Parathyroid adenoma (tissue), 2 donors: ENCODE results near the gene CFH.

ENCODE experiments used
- H2AFZ ChIP-seq: fragments of 300-600 bp; sonication (generic); one replicate; pipeline ENCODE4 v1.7.0; 2017; ENCODE audit warnings: antibody characterized with exemption, mild to moderate bottlenecking
- H3K27ac ChIP-seq: fragments of 300-600 bp; sonication (generic); one replicate; pipeline ENCODE4 v1.7.0; 2017
- H3K27me3 ChIP-seq: fragments of 300-600 bp; sonication (generic); one replicate; pipeline ENCODE4 v1.7.0; 2017; ENCODE audit warnings: low read length; ENCODE audit not compliant: control insufficient read depth, insufficient read depth
- H3K36me3 ChIP-seq: fragments of 300-600 bp; sonication (generic); one replicate; pipeline ENCODE4 v1.7.0; 2017; ENCODE audit warnings: low read length; ENCODE audit not compliant: control insufficient read depth, insufficient read depth
- H3K4me1 ChIP-seq: fragments of 300-600 bp; sonication (generic); one replicate; pipeline ENCODE4 v1.7.0; 2017; ENCODE audit warnings: control low read depth
- H3K4me2 ChIP-seq: fragments of 300-600 bp; sonication (generic); one replicate; pipeline ENCODE4 v1.7.0; 2017; ENCODE audit warnings: low read length
- H3K4me3 ChIP-seq: fragments of 300-600 bp; sonication (generic); one replicate; pipeline ENCODE4 v1.7.0; 2017; ENCODE audit warnings: low read depth, low read length
- H3K79me2 ChIP-seq: fragments of 300-600 bp; sonication (generic); one replicate; pipeline ENCODE4 v1.7.0; 2017; ENCODE audit warnings: control low read depth
- H3K9ac ChIP-seq: fragments of 300-600 bp; sonication (generic); one replicate; pipeline ENCODE4 v1.7.0; 2017; ENCODE audit warnings: mild to moderate bottlenecking
- H3K9me3 ChIP-seq: fragments of 300-600 bp; sonication (generic); one replicate; pipeline ENCODE4 v1.7.0; 2017; ENCODE audit warnings: low read length; ENCODE audit not compliant: control insufficient read depth
- TF ChIP-seq, protein P1 (sequence below): fragments of 300-600 bp; sonication (generic); IDR thresholded peaks from one replicate; pipeline ENCODE4 v1.7.0; 2017; ENCODE audit warnings: antibody characterized with exemption, mild to moderate bottlenecking
- donor health status: primary hyperparathyroidism.

CFH gene

DNA sequence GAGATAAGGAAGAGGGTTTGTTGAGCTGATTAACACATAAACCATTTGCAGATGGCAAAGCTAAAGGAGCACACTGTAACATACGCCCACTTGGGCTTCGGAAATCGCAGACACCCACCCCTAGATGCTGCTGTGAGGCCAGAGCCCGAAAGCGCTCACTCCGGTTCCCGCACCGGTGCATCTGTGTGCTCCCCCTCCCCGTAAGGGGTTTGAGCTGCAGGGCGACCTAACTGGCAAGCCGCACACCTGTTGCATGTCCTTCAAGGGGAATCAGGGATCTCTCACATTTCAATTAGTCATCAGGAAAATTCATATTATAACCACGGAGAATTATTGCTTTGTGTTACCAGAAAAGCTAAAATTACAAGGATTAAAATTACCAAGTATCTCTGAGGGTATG is 1.4 kb upstream of the CFH start:
- no peak overlapping the region for H3K4me2 ChIP-seq
- H3K4me3 ChIP-seq: no peak overlapping the region
- no peaks in the 10 kb centered on the region for H3K79me2 ChIP-seq
- H3K27me3 ChIP-seq: no peaks in the 10 kb centered on the region
- no peak overlapping the region for H3K27ac ChIP-seq
- no peak overlapping the region for H2AFZ ChIP-seq
- no peaks in the 10 kb centered on the region for H3K4me1 ChIP-seq
- no peaks in the 10 kb centered on the region for H3K9me3 ChIP-seq
- no peak overlapping the region for H3K9ac ChIP-seq
- TF ChIP-seq, protein P1, sequence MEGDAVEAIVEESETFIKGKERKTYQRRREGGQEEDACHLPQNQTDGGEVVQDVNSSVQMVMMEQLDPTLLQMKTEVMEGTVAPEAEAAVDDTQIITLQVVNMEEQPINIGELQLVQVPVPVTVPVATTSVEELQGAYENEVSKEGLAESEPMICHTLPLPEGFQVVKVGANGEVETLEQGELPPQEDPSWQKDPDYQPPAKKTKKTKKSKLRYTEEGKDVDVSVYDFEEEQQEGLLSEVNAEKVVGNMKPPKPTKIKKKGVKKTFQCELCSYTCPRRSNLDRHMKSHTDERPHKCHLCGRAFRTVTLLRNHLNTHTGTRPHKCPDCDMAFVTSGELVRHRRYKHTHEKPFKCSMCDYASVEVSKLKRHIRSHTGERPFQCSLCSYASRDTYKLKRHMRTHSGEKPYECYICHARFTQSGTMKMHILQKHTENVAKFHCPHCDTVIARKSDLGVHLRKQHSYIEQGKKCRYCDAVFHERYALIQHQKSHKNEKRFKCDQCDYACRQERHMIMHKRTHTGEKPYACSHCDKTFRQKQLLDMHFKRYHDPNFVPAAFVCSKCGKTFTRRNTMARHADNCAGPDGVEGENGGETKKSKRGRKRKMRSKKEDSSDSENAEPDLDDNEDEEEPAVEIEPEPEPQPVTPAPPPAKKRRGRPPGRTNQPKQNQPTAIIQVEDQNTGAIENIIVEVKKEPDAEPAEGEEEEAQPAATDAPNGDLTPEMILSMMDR: no peak
- H3K36me3 ChIP-seq: no peaks in the 10 kb centered on the region

DNA sequence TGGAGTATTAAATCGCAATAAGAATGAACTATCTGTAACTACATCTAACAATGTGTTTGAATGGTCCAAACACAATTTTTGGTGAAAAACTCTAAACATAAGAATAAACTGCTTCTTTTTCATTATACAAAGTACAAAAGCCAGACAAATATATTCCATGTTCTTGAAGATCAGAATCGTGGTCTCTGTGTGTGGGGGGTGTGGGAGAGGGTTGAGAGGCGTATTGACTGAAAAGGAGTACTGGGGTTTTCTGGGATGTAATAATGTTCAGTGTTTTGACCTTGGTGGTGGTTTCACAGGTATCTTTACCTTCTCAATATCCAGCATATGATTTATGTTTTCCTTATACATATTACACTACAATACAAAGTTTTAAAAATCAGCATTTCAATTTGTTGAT is 764 bp upstream of the CFH start:
- no peak overlapping the region for H3K4me2 ChIP-seq
- H3K4me3 ChIP-seq: no peak overlapping the region
- no peak overlapping the region for H3K9ac ChIP-seq
- no peak overlapping the region for H2AFZ ChIP-seq
- H3K79me2 ChIP-seq: no peaks in the 10 kb centered on the region
- H3K9me3 ChIP-seq: no peaks in the 10 kb centered on the region
- no peaks in the 10 kb centered on the region for H3K36me3 ChIP-seq
- TF ChIP-seq, protein P1: no peak
- no peaks in the 10 kb centered on the region for H3K4me1 ChIP-seq
- no peaks in the 10 kb centered on the region for H3K27me3 ChIP-seq
- no peak overlapping the region for H3K27ac ChIP-seq

DNA sequence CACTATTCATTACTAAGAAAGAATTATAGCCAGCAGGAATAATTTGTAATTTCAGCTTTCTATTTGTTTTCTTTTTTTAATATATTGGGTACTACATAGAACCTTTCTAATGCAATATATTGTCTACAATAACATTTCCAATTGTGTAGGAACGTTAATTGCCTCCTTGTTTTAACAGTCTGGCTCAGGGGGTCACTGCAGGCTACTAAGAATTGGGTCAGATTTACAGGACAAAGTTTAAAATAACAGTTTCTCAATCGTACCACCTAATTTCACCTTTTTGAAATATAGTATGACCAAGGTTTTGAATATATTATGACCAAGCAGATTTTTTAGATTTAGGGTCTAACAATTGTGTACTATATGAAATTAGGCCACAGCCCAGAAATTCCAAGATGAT is 2.4 kb downstream of the CFH start:
- Histone ChIP-seq H3K27me3 (no peaks in the 10 kb centered on the region), H3K9ac (no peak overlapping the region), H3K36me3 (no peaks in the 10 kb centered on the region), H3K9me3 (no peaks in the 10 kb centered on the region), H2AFZ (no peak overlapping the region), H3K79me2 (no peaks in the 10 kb centered on the region), H3K4me3 (no peak overlapping the region), H3K4me1 (no peaks in the 10 kb centered on the region), H3K4me2 (no peak overlapping the region), H3K27ac (no peak overlapping the region)
- TF ChIP-seq, protein P1: no peak

DNA sequence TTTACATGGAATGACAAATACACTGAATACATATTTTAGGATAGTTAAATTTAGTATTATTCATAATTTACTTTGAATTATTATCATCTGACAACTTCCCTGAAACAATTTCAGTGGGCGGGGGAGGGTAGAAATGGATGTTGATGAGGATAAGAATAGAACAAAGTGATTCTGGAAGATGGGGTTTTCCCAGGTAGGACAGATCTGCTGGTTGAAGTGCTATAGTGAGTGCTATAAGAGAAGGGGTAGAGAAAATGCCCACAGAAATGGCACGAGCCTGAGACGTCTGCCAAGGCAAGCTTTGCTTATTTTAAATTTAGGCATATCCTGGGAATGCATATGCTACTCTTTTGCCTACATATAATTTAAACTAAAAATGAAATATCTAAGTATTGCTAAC is 3.2 kb downstream of the CFH start:
- H3K4me3 ChIP-seq: no peak overlapping the region
- TF ChIP-seq, protein P1: no peak
- H3K36me3 ChIP-seq: no peaks in the 10 kb centered on the region
- H3K27me3 ChIP-seq: no peaks in the 10 kb centered on the region
- no peaks in the 10 kb centered on the region for H3K79me2 ChIP-seq
- H3K9me3 ChIP-seq: no peaks in the 10 kb centered on the region
- no peak overlapping the region for H3K4me2 ChIP-seq
- no peak overlapping the region for H3K9ac ChIP-seq
- no peak overlapping the region for H3K27ac ChIP-seq
- no peak overlapping the region for H2AFZ ChIP-seq
- H3K4me1 ChIP-seq: no peaks in the 10 kb centered on the region

DNA sequence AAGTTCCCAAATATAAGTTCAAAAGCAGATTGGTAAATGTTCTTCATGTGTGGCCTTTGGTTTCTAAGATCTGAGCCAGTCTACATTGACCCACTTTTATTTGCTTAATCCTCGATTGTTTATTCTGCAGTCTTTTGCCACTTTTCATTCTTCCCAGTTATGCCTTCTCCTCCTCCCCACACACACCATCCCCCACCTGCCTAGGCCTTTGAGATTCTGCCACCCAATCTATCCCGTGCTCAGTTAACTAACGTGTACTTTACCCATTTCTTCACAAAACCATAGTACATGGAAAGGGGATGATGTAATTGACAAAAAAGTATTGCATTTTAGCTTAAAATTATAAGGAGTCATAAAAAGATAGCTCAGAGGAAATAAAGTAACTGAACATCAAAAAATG is 3.7 kb downstream of the CFH start:
- Histone ChIP-seq H3K79me2 (no peaks in the 10 kb centered on the region), H3K4me3 (no peak overlapping the region), H3K27ac (no peak overlapping the region), H3K27me3 (no peaks in the 10 kb centered on the region), H3K9ac (no peak overlapping the region), H3K9me3 (no peaks in the 10 kb centered on the region), H3K4me2 (no peak overlapping the region), H3K4me1 (no peaks in the 10 kb centered on the region), H2AFZ (no peak overlapping the region), H3K36me3 (no peaks in the 10 kb centered on the region)
- TF ChIP-seq, protein P1: no peak
